NCI-H1105 (cell line): Measurements from ENCODE around the gene STXBP6.
"Not testable (repeated sequence)": the region's sequence is repeated elsewhere in the genome, so short reads cannot be mapped to it uniquely, and the experiment has no call there.

ENCODE experiments used
- DNase-seq: peaks from one replicate; lab custom pipeline; 2025; lab: John Stamatoyannopoulos, UW

STXBP6 gene

GRCh38 chr14:24986206-24986893, 63.6 kb downstream of the STXBP6 start:
- DNase-seq, result no peak

- peak; percentile 62 for DNase-seq
Measured at GRCh38 chr14:24984846-24985589, 64.9 kb downstream of the STXBP6 start.

GRCh38 chr14:24982472-24983155, 67.3 kb downstream of the STXBP6 start:
- DNase-seq, result no peak

GRCh38 chr14:24979725-24980239, 70.2 kb downstream of the STXBP6 start:
- no peak for DNase-seq

DNA sequence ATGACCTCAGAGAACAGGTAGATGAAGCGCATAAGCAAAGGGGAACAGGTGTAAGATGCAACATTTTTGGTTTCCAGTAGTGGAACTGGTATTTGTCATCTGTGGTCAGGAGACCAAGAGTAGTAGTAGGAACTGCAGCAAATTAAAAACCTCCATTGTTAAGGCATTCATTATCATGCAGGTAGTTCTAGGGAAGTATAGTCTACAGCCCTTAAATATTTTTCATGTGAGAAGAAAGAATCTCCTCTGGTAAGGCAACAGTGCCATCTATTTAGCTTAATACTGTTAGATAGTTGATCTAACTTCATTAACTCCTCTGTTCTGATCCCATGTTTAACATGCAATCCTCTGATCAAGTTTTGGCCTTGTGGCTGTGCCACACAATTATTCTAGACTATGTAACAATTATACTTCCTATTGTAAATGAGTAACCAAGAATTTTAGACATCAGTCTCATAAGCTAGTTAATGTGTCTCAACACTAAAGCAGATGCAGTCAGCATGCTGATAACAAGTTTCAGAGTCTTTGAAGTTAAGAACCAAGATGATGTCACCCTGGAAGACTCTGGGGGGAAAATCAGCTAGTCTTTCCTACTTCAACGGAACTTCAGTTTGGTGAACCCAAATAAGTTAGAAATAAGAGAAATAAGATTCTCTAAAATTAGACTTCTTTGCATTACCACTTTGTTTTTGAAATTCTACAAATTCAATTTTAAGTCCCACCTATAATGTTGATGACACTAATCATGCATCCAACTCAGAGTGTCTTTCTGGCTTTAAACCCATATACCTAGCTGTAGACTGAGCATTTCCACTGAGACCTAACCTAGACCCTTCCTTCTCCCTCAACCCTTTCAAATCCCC, 70.9 kb downstream of the STXBP6 start:
- no peak for DNase-seq

DNA sequence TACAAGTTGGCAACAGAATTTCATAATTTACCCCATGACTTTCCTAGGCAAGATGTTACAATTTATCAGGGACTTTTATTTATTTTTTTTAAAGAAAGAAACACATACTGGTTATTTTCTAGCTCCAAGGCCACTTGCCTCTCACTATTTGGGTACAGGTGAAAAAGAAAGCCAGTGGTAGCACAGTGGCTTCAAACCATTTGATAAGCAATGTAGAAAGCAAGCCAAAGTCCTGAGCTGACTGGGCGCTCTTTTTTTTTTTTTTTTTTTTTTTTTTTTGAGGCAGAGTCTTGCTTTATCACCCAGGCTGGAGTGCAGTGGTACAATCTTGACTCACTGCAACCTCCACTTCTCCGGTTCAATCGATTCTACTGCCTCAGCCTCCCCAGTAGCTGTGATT, 73.3 kb downstream of the STXBP6 start:
- DNase-seq, result no peak

GRCh38 chr14:24975393-24975792, 74.6 kb downstream of the STXBP6 start:
- DNase-seq, result no peak

DNA sequence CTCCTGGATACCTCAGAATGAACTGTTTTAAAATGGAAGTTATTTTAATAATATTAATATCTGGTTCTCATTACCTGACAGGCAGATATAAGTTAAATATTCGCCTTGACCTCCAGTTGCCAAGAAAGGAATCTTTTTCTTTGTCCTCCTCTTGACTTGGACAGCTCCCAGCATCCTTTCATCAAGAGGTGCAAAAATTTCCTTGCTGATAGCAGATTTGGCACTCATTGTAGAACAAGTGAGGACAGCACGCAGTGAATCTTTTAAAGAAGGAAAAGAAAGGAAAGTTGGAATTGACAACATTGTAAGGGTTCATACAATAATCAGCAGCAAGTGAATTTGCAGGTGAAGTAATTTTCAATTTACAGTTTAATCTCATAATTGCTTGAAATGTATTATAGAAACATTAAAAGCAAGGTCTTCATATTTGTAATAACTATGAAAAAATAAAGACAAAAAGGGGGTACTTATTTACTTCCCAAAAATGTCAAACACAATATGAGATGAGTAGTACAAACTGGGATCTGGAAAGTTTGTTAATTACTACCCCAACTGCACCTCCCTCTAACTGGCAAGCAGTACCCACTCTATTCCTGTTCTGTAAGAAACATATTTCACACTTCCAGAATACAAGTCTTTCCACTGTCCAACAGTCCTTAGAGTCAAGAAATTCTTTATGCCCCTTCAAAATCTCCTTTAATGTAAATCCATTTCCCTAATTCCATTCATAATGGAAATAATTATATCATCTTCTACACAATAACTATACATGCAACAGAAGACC, 75.2 kb downstream of the STXBP6 start:
- no peak for DNase-seq

- DNase-seq, result no peak
Measured at GRCh38 chr14:24972844-24973243, 77.1 kb downstream of the STXBP6 start.

DNA sequence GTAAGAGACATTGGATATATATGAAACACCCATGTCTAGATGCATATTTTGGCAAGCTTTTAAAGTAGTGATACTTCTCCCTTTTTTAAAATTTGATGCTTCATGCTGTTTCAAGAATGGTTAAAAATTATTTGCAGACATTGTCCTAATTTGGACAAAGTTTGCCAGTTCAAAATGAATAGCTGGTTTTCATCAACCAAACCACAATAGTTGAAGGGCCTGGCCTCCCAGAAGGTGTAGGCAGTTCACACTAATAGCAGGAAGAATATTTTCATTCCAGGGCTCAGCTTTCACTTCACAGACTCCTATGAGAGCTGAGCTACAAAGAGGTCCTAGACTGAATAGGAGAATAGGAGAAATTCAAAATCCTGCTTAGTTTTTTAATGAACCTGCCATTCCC, 78.7 kb downstream of the STXBP6 start:
- no peak for DNase-seq

DNA sequence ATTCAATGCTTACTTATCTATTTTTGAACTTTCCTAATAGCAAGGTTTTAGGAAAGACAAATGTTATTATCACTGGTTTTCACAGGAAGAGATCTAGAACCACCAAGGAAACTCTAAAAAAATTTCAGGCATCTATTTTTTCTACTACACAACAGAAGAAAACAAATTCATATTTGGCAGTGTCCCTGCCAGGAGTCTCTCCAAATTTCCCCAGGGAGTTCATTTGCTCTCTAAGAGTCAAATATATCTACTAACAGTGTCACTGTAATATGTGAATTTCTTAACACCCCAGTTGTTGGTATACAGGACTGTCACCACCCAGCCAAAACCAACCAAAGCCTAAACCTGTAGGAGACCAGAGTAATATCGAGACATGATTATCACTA, 83.4 kb downstream of the STXBP6 start:
- no peak for DNase-seq

- DNase-seq, result no peak
Measured at GRCh38 chr14:24965934-24966578, 83.9 kb downstream of the STXBP6 start.

DNA sequence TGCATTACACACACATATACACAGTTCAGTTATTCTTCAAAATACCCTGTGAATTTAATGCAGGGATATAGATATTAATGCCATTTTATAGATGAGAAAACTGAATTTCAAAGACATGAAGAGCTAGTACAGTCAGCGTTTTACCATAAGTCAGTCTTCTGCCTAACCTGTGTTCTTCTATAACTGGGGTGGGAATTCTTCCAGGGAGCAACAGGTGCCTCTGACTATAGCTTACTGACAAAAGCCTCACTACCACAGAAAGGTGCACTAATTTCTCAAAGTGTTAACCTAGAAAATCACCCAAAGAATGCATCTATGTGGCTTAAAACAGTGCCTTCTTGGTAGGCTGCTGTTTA, 84.4 kb downstream of the STXBP6 start:
- DNase-seq, result no peak

DNA sequence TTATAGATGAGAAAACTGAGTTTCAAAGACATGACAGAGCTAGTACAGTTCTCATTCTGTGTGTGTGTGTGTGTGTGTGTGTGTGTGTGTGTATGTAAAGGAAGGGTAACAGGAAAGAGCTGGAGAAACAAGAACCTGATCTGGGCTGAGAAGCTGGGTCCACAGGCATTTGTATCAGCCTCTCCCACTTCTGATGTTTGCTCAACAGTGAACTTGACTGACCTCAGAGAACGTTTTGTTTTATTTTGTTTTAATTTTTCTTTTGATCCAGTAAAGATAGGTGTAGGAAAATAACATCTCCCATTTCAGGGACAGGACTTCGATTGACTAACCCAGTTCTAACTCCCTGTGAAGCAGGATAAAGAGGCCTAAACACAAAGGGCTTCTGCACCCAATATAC, 85.4 kb downstream of the STXBP6 start:
- no peak for DNase-seq

- DNase-seq, result no peak
Measured at GRCh38 chr14:24964048-24964447, 85.9 kb downstream of the STXBP6 start.

GRCh38 chr14:24962118-24962517, 87.8 kb downstream of the STXBP6 start:
- DNase-seq, result not testable (repeated sequence)

GRCh38 chr14:24960816-24961215, 89.1 kb downstream of the STXBP6 start:
- no peak for DNase-seq

DNA sequence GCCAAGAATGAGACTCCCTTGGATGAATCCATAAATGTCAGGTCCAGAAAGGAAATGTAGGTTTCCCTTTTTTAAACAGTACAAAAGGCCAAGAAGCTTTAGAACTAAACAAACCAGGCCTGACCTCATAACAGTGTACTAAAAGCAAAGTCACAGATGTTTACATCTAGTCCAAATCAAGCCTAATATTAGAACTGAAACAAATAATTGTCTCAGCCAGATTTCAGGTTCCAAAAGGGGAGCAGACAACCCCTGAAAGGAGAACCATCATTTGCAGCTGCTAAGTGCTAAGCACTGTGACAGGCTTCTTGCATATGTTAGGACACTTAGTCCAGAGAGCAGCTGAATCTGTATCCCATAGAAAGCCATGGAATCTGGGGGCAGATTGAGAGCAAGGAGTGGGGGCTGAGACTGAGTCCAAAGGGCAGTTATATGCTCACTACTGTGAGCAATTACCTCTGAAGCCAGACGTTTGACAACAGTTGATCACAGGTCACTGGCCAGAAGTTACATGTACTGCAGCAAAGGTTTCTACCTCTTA, 90.1 kb downstream of the STXBP6 start:
- no peak for DNase-seq

DNA sequence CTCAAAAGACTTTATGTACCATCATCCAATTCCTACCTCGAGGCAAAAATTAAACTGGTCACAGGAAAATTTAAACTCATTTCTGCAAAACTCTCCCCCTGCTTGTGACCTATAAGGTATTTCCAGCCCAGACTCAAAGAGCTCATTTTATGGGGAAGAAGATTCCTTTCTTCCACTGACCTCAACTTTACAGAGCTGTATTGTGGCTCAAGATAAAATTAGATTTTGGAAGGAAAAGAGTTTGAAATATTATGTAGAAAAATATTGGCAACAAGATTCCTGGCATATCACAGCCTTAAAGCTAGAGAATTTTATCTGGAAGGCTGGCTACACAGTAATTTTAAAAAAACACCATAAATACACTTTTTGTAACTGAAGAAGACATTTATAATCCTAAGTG, 91.7 kb downstream of the STXBP6 start:
- DNase-seq, result no peak

DNA sequence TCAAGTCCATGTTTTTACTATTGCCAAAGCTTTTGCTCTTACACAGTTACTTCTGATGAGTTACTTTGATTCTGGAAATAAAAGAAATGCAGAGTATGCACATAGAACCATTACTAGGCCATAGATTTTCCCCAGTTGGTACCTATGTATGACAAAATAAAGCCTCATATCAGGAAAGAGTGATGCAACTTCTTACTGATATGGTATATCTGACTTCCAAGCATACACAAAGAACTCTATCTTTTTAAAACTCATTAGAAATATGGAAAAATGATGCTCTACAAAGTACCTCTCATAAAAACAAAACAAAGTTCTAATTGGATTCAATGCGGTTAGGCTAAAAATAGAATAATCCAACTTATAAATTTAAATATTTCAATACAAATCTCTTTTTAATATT, 92.1 kb downstream of the STXBP6 start:
- DNase-seq, result no peak
